Testis (tissue), 3 donors: ENCODE results near the gene PPP2R2D. TPM values are rescaled to one million over a fixed set of nuclear protein-coding genes. Genes with fewer than 3 reads are reported as not detected.
"Not testable (repeated sequence)": the region's sequence is repeated elsewhere in the genome, so short reads cannot be mapped to it uniquely, and the experiment has no call there.

ENCODE experiments used
- DNase-seq: peaks from one replicate; pipeline ENCODE4 v3.0.0-alpha.2; 2019
- H3K27ac ChIP-seq, 2 donors: fragments of 200-600 bp; sonication (generic); one replicate each; pipeline ENCODE4 v1.5.1; 2019
- H3K27me3 ChIP-seq: fragments of 200-600 bp; sonication (generic); one replicate; pipeline ENCODE4 v1.5.1; 2019
- H3K36me3 ChIP-seq: fragments of 200-600 bp; sonication (generic); one replicate; pipeline ENCODE4 v1.5.1; 2017; ENCODE audit warnings: low read depth; ENCODE audit errors: missing control alignments
- H3K4me1 ChIP-seq: fragments of 200-600 bp; sonication (generic); one replicate; pipeline ENCODE4 v1.5.1; 2019
- H3K4me3 ChIP-seq, 2 donors: fragments of 200-600 bp; sonication (generic); one replicate each; pipeline ENCODE4 v1.5.1; 2017 to 2019
- H3K9me3 ChIP-seq: fragments of 200-600 bp; sonication (generic); one replicate; pipeline ENCODE4 v1.5.1; 2017
- CTCF ChIP-seq, 3 experiments: fragments of 450-650 bp in 2 of 3; fragments of 200-600 bp in 1 of 3; sonication (generic) in 1 of 3; IDR thresholded peaks; one replicate each; pipeline ENCODE4 v1.5.1; 2016 to 2019; ENCODE audit warnings: antibody characterized with exemption in 3 of 3, mild to moderate bottlenecking in 2 of 3, moderate library complexity in 1 of 3
- POLR2A ChIP-seq: fragments of 450-650 bp; IDR thresholded peaks from one replicate; pipeline ENCODE4 v1.6.1; 2017; ENCODE audit warnings: antibody characterized with exemption, mild to moderate bottlenecking, moderate library complexity
- WGBS, 2 donors: methylation state at CpG; one replicate each; pipeline ENCODE4 v1.1.5; 2018; 5-methylcytosine and 5-hydroxymethylcytosine counted together
- intact Hi-C: fragments of 100-400 bp; cut with DNase I; formaldehyde crosslinking; loops from one replicate; pipeline ENCODE4 v1.15.1; 2023; ENCODE audit warnings: low total_unique reads
- polyA plus RNA-seq: library from polyadenylated mRNA; stranded (reverse); fragments of 350-450 nt; fragmentation: Illumina TruSeq; extraction: RNeasy Lipid Tissue Mini Kit (QIAGEN cat#74804); gene quantifications from one replicate; pipeline ENCODE4 v1.2.3, GENCODE V29; 2014; ENCODE audit warnings: low read depth, low replicate concordance; ENCODE audit not compliant: insufficient read depth
- total RNA-seq, 2 donors: library from RNA; depleted of rRNA; stranded (reverse); fragments of >200 nt; gene quantifications; one replicate each; pipeline ENCODE4 v1.2.3, GENCODE V29; 2016

Gene PPP2R2D
- total and polyA plus RNA-seq, 3 donors from 2014 or later = 34.9 to 49.2 (median 48.5) TPM

GRCh38 chr10:131947631-131948347, 47.0 kb downstream of the PPP2R2D start:
- Histone ChIP-seq H3K4me1 (peaks cover 18% of the 10 kb centered on the region), H3K27ac (no peak overlapping the region), H3K36me3 (no peaks in the 10 kb centered on the region), H3K9me3 (no peaks in the 10 kb centered on the region), H3K27me3 (no peaks in the 10 kb centered on the region), H3K4me3 (no peak overlapping the region)
- no peak for TF ChIP-seq POLR2A
- no peak for TF ChIP-seq CTCF (IDR thresholded peaks at IDR 0.05)
- DNase-seq = no peak
- intact Hi-C loops = no loop called here
- WGBS, 2 donors = 93 to 94% methylated on average over 18 of the region's 18 CpGs

- no peak overlapping the region for H3K4me3 ChIP-seq
- intact Hi-C loops = no loop called here
- no peak for DNase-seq
- H3K36me3 ChIP-seq = no peaks in the 10 kb centered on the region
- 90 to 95% methylated on average over 6 of the region's 6 CpGs for WGBS, 2 donors
- H3K4me1 ChIP-seq = peaks cover 13% of the 10 kb centered on the region
- H3K9me3 ChIP-seq = no peaks in the 10 kb centered on the region
- H3K27ac ChIP-seq = no peak overlapping the region
- H3K27me3 ChIP-seq = no peaks in the 10 kb centered on the region
- no peak for TF ChIP-seq CTCF (IDR thresholded peaks at IDR 0.05)
- TF ChIP-seq POLR2A = no peak
Measured at GRCh38 chr10:131948501-131948900, 47.7 kb downstream of the PPP2R2D start.

- 84 to 90% methylated on average over 14 to 23 of the region's 23 CpGs for WGBS, 2 donors
- Histone ChIP-seq H3K4me1 (peaks cover 6% of the 10 kb centered on the region), H3K36me3 (no peaks in the 10 kb centered on the region), H3K4me3 (no peak overlapping the region), H3K27ac (no peak overlapping the region), H3K27me3 (no peaks in the 10 kb centered on the region), H3K9me3 (no peaks in the 10 kb centered on the region)
- intact Hi-C loops = no loop called here
- TF ChIP-seq CTCF (IDR thresholded peaks at IDR 0.05) = no peak
- no peak for TF ChIP-seq POLR2A
- no peak for DNase-seq
Measured at GRCh38 chr10:131949041-131949862, 48.4 kb downstream of the PPP2R2D start.

- intact Hi-C loops, H3K36me3 ChIP-seq, H3K4me1 ChIP-seq, H3K4me3 ChIP-seq, H3K27me3 ChIP-seq, H3K9me3 ChIP-seq, DNase-seq: not testable (repeated sequence)
- peak overlapping the region in 1 of 2 donors; percentile 61 for H3K27ac ChIP-seq
- WGBS, 2 donors = 74 to 79% methylated on average over 5 of the region's 7 CpGs
Measured at GRCh38 chr10:131949908-131950307, 49.1 kb downstream of the PPP2R2D start.

- Histone ChIP-seq H3K27me3 (no peaks in the 10 kb centered on the region), H3K4me1 (peaks cover under 1% of the 10 kb centered on the region), H3K9me3 (no peaks in the 10 kb centered on the region), H3K36me3 (no peaks in the 10 kb centered on the region), H3K27ac (no peak overlapping the region), H3K4me3 (no peak overlapping the region)
- TF ChIP-seq CTCF (IDR thresholded peaks at IDR 0.05) (no peak), POLR2A (no peak)
- 79 to 80% methylated on average over 21 of the region's 21 CpGs for WGBS, 2 donors
- DNase-seq = no peak
- intact Hi-C loops = no loop called here
Measured at GRCh38 chr10:131954356-131954965, 53.7 kb downstream of the PPP2R2D start.
